Cardiac muscle cell (in vitro differentiated cells and primary cell): ENCODE results near the gene LOC128125822.
A peak's percentile ranks its signal among the peaks of the same experiment; 100 is the strongest.
"Not testable (repeated sequence)": the region's sequence is repeated elsewhere in the genome, so short reads cannot be mapped to it uniquely, and the experiment has no call there.

Experiments used
- DNase-seq, 2 donors: peaks; one replicate each; pipeline versions ENCODE4 v3.0.0 to v3.0.0-alpha.2; 2010 to 2017; ENCODE audit warnings: low read depth in 1 of 2, low spot score in 1 of 2
- H3K27ac ChIP-seq: fragments of 200-600 bp; sonication (generic); 2 replicates; pipeline ENCODE4 v1.5.1; 2016
- H3K27me3 ChIP-seq: fragments of 200-600 bp; sonication (generic); 2 replicates; pipeline ENCODE4 v1.6.0; 2016; ENCODE audit warnings: control low read depth
- H3K36me3 ChIP-seq: fragments of 200-600 bp; sonication (generic); 2 replicates; pipeline ENCODE4 v1.5.1; 2016; ENCODE audit warnings: control low read depth
- H3K4me1 ChIP-seq: fragments of 200-600 bp; sonication (generic); 2 replicates; pipeline ENCODE4 v1.8.1; 2017; ENCODE audit warnings: low read depth, mild to moderate bottlenecking, mixed run types
- H3K4me3 ChIP-seq: fragments of 200-600 bp; sonication (generic); 2 replicates; pipeline ENCODE4 v1.5.1; 2016; ENCODE audit warnings: mild to moderate bottlenecking
- H3K9me3 ChIP-seq: fragments of 200-600 bp; sonication (generic); 2 replicates; pipeline ENCODE4 v1.5.1; 2017; ENCODE audit warnings: low read depth, mild to moderate bottlenecking, control low read depth
- TF ChIP-seq, protein P1 (sequence below): IDR thresholded peaks from 2 replicates; pipeline ENCODE4 v1.5.1; 2012; ENCODE audit warnings: low read depth, mild to moderate bottlenecking, low read length

The LOC128125822 gene

DNA sequence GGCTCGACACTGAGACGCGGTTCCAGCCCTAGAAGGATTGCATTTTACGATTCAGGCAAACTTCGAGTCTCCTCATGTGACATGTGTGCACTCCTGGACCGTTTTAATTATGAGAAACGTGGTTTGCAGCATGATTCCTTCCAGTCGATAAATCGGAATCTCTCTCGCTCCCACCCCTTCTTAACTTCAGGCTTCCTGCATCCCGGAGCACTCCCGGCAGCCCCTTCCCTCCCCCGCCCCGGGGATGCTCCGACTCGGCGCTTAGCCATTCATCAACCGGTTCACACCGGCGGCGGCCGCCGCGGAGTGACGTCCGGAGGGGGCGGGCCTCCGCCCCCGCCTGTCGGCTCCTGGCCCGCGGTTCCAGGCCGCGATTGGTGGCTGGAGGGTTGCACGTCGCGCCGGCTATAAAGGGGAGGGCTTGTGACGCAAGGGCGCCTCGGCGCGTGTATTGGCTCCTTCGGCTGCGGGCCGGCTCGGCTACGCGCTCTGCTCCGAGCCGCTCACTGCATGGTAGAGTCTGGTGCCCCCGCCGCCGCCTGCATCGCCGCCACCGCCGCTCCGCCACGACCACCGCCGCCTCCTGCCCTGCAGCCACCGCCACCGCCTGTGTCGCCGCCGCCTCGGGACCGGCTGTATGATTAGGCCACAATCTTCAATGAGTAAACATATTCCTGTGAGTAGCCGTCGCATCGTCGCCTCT is at the start of gene LOC128125822, which contains the start of gene PTP4A1:
Gene LOC128125822, plus strand, starts transcription at position 437 of the 703 bp plus-strand sequence.
Gene PTP4A1, plus strand, starts transcription at position 437 of the 703 bp plus-strand sequence. CDS start 4,401 bp downstream, outside the sequence.
- H3K27ac ChIP-seq: peak within 1 kb of the TSS; percentile 95
- no peaks in the 10 kb centered on the region for H3K27me3 ChIP-seq
- H3K4me3 ChIP-seq: peak within 1 kb of the TSS; percentile 95
- peaks cover 26% of the 10 kb centered on the region for H3K4me1 ChIP-seq
- no peaks in the 10 kb centered on the region for H3K9me3 ChIP-seq
- peak; percentile 98 to 99 for DNase-seq
- TF ChIP-seq, protein P1, sequence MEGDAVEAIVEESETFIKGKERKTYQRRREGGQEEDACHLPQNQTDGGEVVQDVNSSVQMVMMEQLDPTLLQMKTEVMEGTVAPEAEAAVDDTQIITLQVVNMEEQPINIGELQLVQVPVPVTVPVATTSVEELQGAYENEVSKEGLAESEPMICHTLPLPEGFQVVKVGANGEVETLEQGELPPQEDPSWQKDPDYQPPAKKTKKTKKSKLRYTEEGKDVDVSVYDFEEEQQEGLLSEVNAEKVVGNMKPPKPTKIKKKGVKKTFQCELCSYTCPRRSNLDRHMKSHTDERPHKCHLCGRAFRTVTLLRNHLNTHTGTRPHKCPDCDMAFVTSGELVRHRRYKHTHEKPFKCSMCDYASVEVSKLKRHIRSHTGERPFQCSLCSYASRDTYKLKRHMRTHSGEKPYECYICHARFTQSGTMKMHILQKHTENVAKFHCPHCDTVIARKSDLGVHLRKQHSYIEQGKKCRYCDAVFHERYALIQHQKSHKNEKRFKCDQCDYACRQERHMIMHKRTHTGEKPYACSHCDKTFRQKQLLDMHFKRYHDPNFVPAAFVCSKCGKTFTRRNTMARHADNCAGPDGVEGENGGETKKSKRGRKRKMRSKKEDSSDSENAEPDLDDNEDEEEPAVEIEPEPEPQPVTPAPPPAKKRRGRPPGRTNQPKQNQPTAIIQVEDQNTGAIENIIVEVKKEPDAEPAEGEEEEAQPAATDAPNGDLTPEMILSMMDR: no peak
- peaks cover 9% of the 10 kb centered on the region for H3K36me3 ChIP-seq

DNA sequence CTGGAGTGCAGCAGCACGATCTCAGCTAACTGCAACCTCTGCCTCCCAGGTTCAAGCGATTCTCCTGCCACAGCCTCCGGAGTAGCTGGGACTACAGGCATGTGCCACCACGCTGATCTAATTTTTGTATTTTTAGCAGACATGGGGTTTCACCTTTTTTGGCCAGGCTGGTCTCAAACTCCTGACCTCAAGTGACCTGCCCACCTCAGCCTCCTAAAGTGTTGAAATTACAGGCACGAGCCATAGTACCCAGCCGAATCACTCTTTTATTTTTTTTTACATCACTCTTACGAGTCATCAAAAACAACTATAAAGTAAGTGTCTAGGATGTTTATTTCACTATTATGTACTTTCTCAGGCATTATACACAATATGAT is 49.4 kb upstream of the LOC128125822 start:
- H3K27me3 ChIP-seq, H3K4me3 ChIP-seq, H3K27ac ChIP-seq, H3K36me3 ChIP-seq, DNase-seq, H3K9me3 ChIP-seq, H3K4me1 ChIP-seq: not testable (repeated sequence)

DNA sequence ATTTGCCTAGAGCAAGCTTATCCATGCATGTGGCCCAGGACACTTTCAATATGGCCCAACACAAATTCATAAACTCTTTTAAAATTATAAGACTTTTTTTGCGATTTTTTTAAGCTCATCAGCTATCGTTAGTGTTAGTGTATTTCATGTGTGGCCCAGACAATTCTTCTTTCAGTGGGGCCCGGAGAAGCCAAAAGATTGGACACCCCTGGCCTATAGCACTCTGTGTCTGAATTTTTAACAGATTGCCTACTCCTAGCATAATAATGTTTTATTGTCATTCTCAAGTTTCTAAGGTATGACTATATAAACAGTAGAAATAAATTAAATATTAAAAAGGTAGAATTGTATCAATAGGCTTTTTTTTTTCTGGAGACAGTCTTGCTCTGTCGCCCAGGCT is 48.6 kb upstream of the LOC128125822 start:
- H3K36me3 ChIP-seq: no peaks in the 10 kb centered on the region
- DNase-seq: no peak
- TF ChIP-seq, protein P1: no peak
- no peaks in the 10 kb centered on the region for H3K9me3 ChIP-seq
- no peaks in the 10 kb centered on the region for H3K4me1 ChIP-seq
- no peak overlapping the region for H3K27ac ChIP-seq
- H3K4me3 ChIP-seq: no peak overlapping the region
- H3K27me3 ChIP-seq: no peaks in the 10 kb centered on the region

DNA sequence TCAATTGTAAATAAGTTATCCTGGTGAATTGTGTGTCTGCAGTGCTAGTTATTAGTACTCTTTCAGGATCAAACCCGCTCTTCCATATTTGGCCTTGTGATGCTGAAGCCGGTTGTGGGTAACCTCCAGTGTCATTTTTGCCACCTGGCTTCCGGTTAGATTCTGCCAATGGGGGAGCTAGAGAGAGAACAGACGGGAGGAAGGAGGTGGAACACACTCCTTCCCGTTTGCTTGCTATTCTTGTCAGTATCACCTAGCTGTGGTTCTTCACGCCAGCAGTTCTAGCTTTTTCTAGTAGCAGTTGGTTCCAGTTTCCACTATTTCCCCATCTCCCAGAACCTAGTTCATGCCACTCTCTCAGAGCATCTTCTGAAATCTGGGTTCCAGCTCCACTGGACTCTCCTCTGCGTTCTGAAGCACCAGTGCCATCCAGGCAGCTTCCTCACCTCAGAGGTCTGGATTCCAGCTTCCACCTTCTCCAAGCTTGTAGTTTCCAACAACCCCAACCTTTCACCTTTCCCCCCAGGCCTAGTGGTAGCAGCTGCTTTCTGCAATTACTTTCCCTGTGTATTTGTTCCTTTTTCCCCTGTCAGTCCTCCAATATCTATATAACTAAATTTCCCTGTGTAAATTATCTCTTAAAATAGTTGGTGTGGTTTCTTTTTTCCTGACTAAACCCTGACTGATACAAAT is 46.9 kb upstream of the LOC128125822 start:
- no peak for DNase-seq
- H3K4me3 ChIP-seq: no peak overlapping the region
- TF ChIP-seq, protein P1: no peak
- no peaks in the 10 kb centered on the region for H3K4me1 ChIP-seq
- H3K9me3 ChIP-seq: no peaks in the 10 kb centered on the region
- H3K36me3 ChIP-seq: no peaks in the 10 kb centered on the region
- H3K27ac ChIP-seq: no peak overlapping the region
- H3K27me3 ChIP-seq: no peaks in the 10 kb centered on the region

DNA sequence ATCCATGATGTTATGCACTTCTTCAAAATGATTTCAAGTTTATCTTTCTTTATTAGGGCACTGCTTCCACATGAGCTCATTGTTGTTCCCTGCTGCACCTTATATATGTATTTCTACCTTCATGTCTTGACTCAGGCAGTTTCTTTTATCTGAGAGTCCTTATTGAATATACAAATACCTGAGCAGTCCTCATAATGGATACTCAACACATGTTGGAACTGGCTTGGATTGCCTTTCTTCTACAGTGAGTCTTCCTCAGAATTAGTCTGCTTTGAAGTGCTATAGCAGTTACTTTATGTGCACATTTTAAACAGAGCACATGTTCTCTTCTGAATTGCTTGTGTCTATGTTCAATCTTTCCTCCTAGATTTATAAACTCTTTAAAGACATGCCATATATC is 45.3 kb upstream of the LOC128125822 start:
- H3K4me1 ChIP-seq: no peaks in the 10 kb centered on the region

More for the DNA sequence above, 45.3 kb upstream of the LOC128125822 start:
- H3K36me3 ChIP-seq: no peaks in the 10 kb centered on the region
- no peaks in the 10 kb centered on the region for H3K27me3 ChIP-seq
- no peak overlapping the region for H3K4me3 ChIP-seq
- no peak overlapping the region for H3K27ac ChIP-seq
- H3K9me3 ChIP-seq: no peaks in the 10 kb centered on the region
- TF ChIP-seq, protein P1: no peak
- DNase-seq: no peak
